ENCODE data around the gene DMBX1.

The DMBX1 gene

DNA sequence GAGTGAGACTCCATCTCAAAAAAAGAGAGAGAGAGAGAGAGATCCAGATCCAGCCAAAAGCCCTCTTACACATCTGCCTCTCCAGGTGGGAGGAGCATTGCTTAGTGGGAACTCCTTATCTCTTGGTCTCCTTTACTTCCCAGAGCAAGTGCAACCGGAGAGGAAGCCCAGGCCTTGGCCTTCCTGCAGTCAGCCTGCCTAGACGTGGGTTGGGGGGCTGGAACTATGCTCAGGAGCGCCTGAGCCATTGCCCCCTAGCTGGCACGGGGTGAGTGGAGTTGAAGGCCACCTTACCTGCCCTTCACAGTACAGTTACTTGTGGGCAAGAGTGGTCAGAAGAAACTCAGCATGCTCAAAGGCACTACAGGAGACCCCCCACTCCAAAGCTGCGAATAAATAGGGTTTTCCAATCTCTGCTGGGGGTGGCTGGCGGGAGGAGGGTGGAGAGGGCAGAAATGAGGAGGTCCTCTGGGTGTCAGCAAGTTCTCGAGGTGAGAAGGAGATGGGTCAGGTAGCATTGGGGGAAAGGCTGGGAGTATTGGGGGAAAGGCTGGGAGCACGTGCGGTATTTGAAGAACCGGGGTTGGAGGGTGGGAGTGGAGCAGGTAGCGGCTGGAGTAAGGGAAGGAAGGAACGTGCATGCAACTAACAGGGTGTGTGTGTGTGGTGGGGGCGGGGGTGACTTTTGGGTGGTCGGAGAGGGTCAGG, 4.7 kb upstream of the DMBX1 start:
- Histone ChIP-seq H3K18ac (ENCODE audit: low read length) (peak overlapping the region; percentile 45), H2BK15ac (ENCODE audit: low read length) (no peak overlapping the region), H3K4me2 (ENCODE audit: insufficient read depth, low read length, poor library complexity, severe bottlenecking) (peak overlapping the region; percentile 29), H3K23ac (ENCODE audit: low read depth, low read length, poor library complexity) (no peak overlapping the region), H3K4me1 (ENCODE audit: control insufficient read depth in 2 of 2, insufficient read depth in 1 of 2, low read depth in 1 of 2, low read length in 2 of 2) (peaks cover 0 to 36% of the 10 kb centered on the region in 2 donors), H3K4ac (ENCODE audit: low read length) (no peak overlapping the region), H3K9ac (ENCODE audit: low read depth, low read length, poor library complexity) (no peak overlapping the region), H4K91ac (ENCODE audit: low read depth, low read length, poor library complexity) (no peak overlapping the region), H3K27ac (replicated peaks; ENCODE audit: low read length) (no peak overlapping the region), H2BK120ac (ENCODE audit: low read depth, low read length) (no peak overlapping the region), H2AFZ (ENCODE audit: low read length) (no peak overlapping the region), H3K4me3 (ENCODE audit: low read length in 2 of 2) (no peak overlapping the region), H3K36me3 (replicated peaks in 1 of 2; ENCODE audit: control insufficient read depth in 2 of 2, insufficient read depth in 2 of 2, low read length in 2 of 2) (no peaks in the 10 kb centered on the region), H4K8ac (ENCODE audit: low read depth, low read length) (no peak overlapping the region), H2BK5ac (ENCODE audit: low read length) (no peak overlapping the region), H2BK12ac (ENCODE audit: low read length) (no peak overlapping the region), H3K79me1 (ENCODE audit: low read depth, low read length) (no peaks in the 10 kb centered on the region), H2AK5ac (ENCODE audit: low read depth, low read length) (no peak overlapping the region), H3K14ac (ENCODE audit: low read length) (no peak overlapping the region), H3K9me3 (replicated peaks in 1 of 2; ENCODE audit: control insufficient read depth in 2 of 2, insufficient read depth in 1 of 2, low read depth in 1 of 2, low read length in 2 of 2) (peaks cover 0 to 2% of the 10 kb centered on the region in 2 donors), H3K27me3 (ENCODE audit: control insufficient read depth in 3 of 3, insufficient read depth in 3 of 3, low read depth in 1 of 3, low read length in 3 of 3) (peaks cover 26 to 100% (median 85%) of the 10 kb centered on the region in 3 experiments)
- WGBS, 2 donors (ENCODE audit: extremely low coverage in 2 of 2, insufficient read length in 2 of 2, insufficient replicate concordance in 1 of 2) = no CpG with 5 or more reads among the region's 14 CpGs
- DNase-seq (ENCODE audit: low spot score) = no peak

DNA sequence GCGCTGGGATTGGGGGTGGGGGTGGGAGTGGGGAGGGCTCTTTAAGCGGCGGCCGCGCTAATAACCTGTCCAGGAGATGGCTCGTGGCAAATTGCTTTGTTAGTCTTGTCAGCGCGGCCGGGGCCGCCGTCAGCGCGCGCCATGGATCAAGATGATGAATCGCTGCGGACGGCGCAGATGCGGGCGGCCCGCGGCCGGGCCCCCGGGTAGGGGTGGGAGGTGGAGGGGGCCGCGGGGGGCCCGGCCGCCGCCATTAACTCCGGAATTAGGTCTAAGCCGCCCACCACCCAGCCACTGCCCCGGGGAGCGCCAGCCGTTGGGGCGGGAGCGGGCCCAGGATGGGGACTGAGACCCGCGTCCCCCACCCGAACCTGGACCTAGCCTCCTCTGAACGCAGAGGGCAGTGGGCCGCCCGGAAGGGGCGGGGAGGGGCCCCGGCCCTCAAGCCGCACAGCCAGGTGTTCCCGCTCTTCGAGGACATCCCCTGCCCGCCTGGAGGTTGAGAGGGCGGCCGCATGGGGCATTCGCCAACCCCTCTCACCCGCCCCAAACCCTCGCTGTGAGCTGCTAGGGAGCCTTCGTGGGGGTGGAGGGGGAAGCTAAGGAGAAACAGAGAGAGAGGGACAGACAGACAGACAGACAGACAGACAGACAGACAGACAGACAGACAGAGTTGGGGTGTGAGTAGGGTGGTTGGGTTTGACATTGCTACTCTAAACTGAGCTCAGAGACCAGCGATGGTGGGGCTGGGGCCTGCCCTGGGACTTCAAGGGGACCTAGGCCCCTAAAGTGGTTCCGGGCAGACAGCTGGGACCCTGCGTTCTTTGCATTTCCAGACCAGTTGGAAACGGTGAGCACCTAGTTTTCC, 3.8 kb upstream of the DMBX1 start:
- WGBS, 2 donors (ENCODE audit: extremely low coverage in 2 of 2, insufficient read length in 2 of 2, insufficient replicate concordance in 1 of 2) = no CpG with 5 or more reads among the region's 58 CpGs
- Histone ChIP-seq H3K27me3 (ENCODE audit: control insufficient read depth in 3 of 3, insufficient read depth in 3 of 3, low read depth in 1 of 3, low read length in 3 of 3) (peaks cover 35 to 100% (median 93%) of the 10 kb centered on the region in 3 experiments), H3K4me1 (ENCODE audit: control insufficient read depth in 2 of 2, insufficient read depth in 1 of 2, low read depth in 1 of 2, low read length in 2 of 2) (peaks cover 0 to 34% of the 10 kb centered on the region in 2 donors), H2BK15ac (ENCODE audit: low read length) (no peak overlapping the region), H2BK5ac (ENCODE audit: low read length) (no peak overlapping the region), H3K23ac (ENCODE audit: low read depth, low read length, poor library complexity) (peak overlapping the region; percentile 32), H3K27ac (replicated peaks; ENCODE audit: low read length) (no peak overlapping the region), H4K91ac (ENCODE audit: low read depth, low read length, poor library complexity) (peak overlapping the region; percentile 46), H4K8ac (ENCODE audit: low read depth, low read length) (no peak overlapping the region), H3K4ac (ENCODE audit: low read length) (no peak overlapping the region), H2BK120ac (ENCODE audit: low read depth, low read length) (no peak overlapping the region), H2AK5ac (ENCODE audit: low read depth, low read length) (peak overlapping the region; percentile 60), H3K9me3 (replicated peaks in 1 of 2; ENCODE audit: control insufficient read depth in 2 of 2, insufficient read depth in 1 of 2, low read depth in 1 of 2, low read length in 2 of 2) (peaks cover 0 to 2% of the 10 kb centered on the region in 2 donors), H3K79me1 (ENCODE audit: low read depth, low read length) (no peaks in the 10 kb centered on the region), H3K14ac (ENCODE audit: low read length) (peak overlapping the region; percentile 72), H3K36me3 (replicated peaks in 1 of 2; ENCODE audit: control insufficient read depth in 2 of 2, insufficient read depth in 2 of 2, low read length in 2 of 2) (no peaks in the 10 kb centered on the region), H3K4me2 (ENCODE audit: insufficient read depth, low read length, poor library complexity, severe bottlenecking) (peak overlapping the region; percentile 29), H2AFZ (ENCODE audit: low read length) (no peak overlapping the region), H2BK12ac (ENCODE audit: low read length) (peak overlapping the region; percentile 73), H3K4me3 (ENCODE audit: low read length in 2 of 2) (no peak overlapping the region), H3K18ac (ENCODE audit: low read length) (peak overlapping the region; percentile 81), H3K9ac (ENCODE audit: low read depth, low read length, poor library complexity) (peak overlapping the region; percentile 10)
- no peak for DNase-seq (ENCODE audit: low spot score)

DNA sequence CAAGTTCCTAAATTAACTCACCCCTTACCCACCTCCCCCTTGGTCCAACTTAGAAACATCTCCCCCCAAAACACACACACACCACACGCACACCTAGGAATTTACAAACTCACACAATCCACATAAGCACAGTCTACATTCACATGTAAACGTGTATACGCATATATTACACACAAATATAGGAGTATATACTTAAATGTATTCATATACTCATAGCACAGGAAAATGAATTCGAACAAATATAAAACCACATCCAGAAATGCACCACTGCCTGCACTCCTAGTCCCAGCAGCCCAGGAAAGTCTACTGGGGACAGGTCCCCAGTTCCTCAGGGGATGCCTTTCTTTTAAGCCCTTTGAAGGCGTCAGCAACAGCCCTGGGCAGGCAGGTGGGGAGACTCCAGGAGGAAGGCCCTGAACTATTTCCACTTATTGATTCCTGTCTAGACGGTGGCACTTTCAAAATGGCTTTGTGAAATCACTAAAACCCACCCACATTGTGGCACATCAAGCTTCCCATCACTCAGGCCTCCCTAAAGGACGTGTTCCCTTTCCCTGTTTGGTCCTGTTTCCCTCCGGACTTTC, 3.1 kb upstream of the DMBX1 start:
- H3K36me3 ChIP-seq (replicated peaks in 1 of 2; ENCODE audit: control insufficient read depth in 2 of 2, insufficient read depth in 2 of 2, low read length in 2 of 2) = no peaks in the 10 kb centered on the region
- no peak overlapping the region for H3K14ac ChIP-seq (ENCODE audit: low read length)
- no peak overlapping the region for H2AK5ac ChIP-seq (ENCODE audit: low read depth, low read length)
- no peak overlapping the region for H2BK15ac ChIP-seq (ENCODE audit: low read length)
- H3K9ac ChIP-seq (ENCODE audit: low read depth, low read length, poor library complexity) = no peak overlapping the region
- no peak overlapping the region for H4K8ac ChIP-seq (ENCODE audit: low read depth, low read length)
- no peak overlapping the region for H3K23ac ChIP-seq (ENCODE audit: low read depth, low read length, poor library complexity)
- 100% methylated on average over 1 of the region's 8 CpGs; no CpG with 5 or more reads in 1 of the 2 donors for WGBS, 2 donors (ENCODE audit: extremely low coverage in 2 of 2, insufficient read length in 2 of 2, insufficient replicate concordance in 1 of 2)
- no peaks in the 10 kb centered on the region for H3K79me1 ChIP-seq (ENCODE audit: low read depth, low read length)
- no peak overlapping the region for H2AFZ ChIP-seq (ENCODE audit: low read length)
- no peak overlapping the region for H3K4ac ChIP-seq (ENCODE audit: low read length)
- H2BK5ac ChIP-seq (ENCODE audit: low read length) = no peak overlapping the region
- H3K4me1 ChIP-seq (ENCODE audit: control insufficient read depth in 2 of 2, insufficient read depth in 1 of 2, low read depth in 1 of 2, low read length in 2 of 2) = peaks cover 0 to 31% of the 10 kb centered on the region in 2 donors
- no peak overlapping the region for H4K91ac ChIP-seq (ENCODE audit: low read depth, low read length, poor library complexity)
- no peak overlapping the region for H3K4me3 ChIP-seq (ENCODE audit: low read length in 2 of 2)
- H3K4me2 ChIP-seq (ENCODE audit: insufficient read depth, low read length, poor library complexity, severe bottlenecking) = no peak overlapping the region
- H3K27ac ChIP-seq (replicated peaks; ENCODE audit: low read length) = no peak overlapping the region
- no peak overlapping the region for H2BK120ac ChIP-seq (ENCODE audit: low read depth, low read length)
- no peak overlapping the region for H2BK12ac ChIP-seq (ENCODE audit: low read length)
- peaks cover 42 to 100% (median 93%) of the 10 kb centered on the region in 3 experiments for H3K27me3 ChIP-seq (ENCODE audit: control insufficient read depth in 3 of 3, insufficient read depth in 3 of 3, low read depth in 1 of 3, low read length in 3 of 3)
- peaks cover 0 to 2% of the 10 kb centered on the region in 2 donors for H3K9me3 ChIP-seq (replicated peaks in 1 of 2; ENCODE audit: control insufficient read depth in 2 of 2, insufficient read depth in 1 of 2, low read depth in 1 of 2, low read length in 2 of 2)
- H3K18ac ChIP-seq (ENCODE audit: low read length) = no peak overlapping the region
- DNase-seq (ENCODE audit: low spot score) = no peak
